ENCODE results near the gene FAM135A.

The FAM135A gene

GRCh38 chr6:70413114-70413991 lies at the start of gene FAM135A:
FAM135A (plus strand) TSS chr6:70413508; CDS start chr6:70428343, 14,835 bp downstream.
- peak; percentile 96 for ATAC-seq
- peak; percentile 97 for DNase-seq

GRCh38 chr6:70363741-70364493 lies 49.4 kb upstream of the FAM135A start:
- DNase-seq (no peak), ATAC-seq (no peak)

GRCh38 chr6:70369332-70369950 lies 43.9 kb upstream of the FAM135A start:
- DNase-seq (peak; percentile 68), ATAC-seq (peak; percentile 77)

DNA sequence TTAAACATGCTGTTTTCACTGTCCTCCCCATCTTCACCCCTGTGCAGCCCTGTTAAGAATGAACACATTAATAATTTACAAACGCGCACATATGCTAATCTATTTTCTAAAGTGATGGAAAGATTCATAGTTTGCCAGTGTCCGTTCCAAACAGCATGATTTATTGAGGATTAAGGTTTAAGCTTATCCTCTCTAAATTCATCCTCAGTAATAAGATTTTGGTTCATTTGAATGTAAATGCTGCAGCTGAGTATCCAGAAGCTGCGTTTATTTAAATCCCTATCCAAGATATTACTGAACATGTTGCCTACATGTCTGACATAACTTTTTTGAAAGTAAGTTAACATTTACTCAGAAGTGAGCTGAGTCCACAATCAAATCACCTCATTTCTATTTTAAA lies 42.8 kb upstream of the FAM135A start:
- DNase-seq = no peak

GRCh38 chr6:70371454-70372105 lies 41.7 kb upstream of the FAM135A start:
- DNase-seq (no peak), ATAC-seq (no peak)

More for the DNA sequence above, 42.8 kb upstream of the FAM135A start:
- no peak for ATAC-seq

GRCh38 chr6:70375166-70375565 lies 38.1 kb upstream of the FAM135A start:
- ATAC-seq (no peak), DNase-seq (no peak)

GRCh38 chr6:70375882-70376281 lies 37.4 kb upstream of the FAM135A start:
- ATAC-seq = no peak
- no peak for DNase-seq

GRCh38 chr6:70376628-70377027 lies 36.7 kb upstream of the FAM135A start:
- ATAC-seq (no peak), DNase-seq (no peak)

GRCh38 chr6:70377372-70377771 lies 35.9 kb upstream of the FAM135A start:
- no peak for DNase-seq
- ATAC-seq = no peak

DNA sequence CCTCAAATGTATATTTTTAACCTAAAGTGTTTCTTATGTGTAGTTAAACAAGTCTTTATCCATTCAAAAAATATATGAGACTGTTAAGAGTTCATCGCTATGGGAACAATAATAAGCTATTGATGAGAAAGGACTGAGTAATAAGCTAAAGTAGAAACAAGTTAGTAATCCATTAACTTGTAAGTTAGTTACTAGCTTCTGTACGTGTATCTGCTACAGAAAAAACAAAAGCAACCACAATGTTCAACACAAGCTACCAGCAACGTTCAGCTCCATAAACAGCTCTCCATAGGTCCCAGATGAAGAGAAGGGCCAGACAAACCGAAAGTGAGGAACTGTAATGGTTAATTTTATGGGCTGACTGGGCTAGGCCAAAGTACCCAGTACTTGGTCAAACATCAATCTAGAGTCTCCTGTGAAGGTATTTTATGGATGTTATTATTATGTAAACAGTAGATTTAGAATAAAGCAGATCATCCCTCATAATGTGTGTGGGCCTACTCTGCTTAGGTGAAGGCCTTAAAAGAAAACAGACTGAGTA lies 33.8 kb upstream of the FAM135A start:
- DNase-seq (no peak), ATAC-seq (no peak)

- DNase-seq (no peak), ATAC-seq (no peak)
These were observed 33.1 kb upstream of the FAM135A start for GRCh38 chr6:70380252-70380651.

DNA sequence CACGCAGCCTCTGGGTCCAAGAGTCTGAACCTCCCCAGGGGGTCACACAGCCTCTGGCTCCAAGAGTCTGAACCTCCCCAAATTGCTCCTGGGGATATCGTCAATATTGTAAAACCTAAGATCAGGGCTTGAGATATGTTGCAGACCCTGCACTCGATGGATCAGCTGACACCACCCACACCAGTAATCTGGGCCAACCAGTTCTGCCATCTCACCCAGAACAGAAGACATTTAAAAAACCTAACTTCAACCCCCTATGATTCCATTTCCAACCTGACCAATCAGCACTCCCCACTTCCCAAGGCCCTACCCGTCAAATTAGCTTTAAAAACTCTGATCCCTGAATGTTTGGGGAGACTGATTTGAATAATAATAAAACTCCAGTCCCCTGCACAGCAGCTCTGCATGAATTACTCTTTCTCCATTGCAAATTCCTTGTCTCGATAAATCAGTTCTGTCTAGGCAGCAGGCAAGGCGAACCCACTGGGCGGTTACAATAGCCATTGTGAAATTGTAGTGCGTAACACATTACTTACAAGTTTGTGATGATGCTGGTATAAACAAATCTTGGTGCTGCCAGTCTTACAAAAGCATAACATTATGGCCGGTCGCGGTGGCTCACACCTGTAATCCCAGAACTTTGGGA lies 32.4 kb upstream of the FAM135A start:
- ATAC-seq (no peak), DNase-seq (no peak)

GRCh38 chr6:70381417-70381782 lies 31.9 kb upstream of the FAM135A start:
- DNase-seq (no peak), ATAC-seq (no peak)

DNA sequence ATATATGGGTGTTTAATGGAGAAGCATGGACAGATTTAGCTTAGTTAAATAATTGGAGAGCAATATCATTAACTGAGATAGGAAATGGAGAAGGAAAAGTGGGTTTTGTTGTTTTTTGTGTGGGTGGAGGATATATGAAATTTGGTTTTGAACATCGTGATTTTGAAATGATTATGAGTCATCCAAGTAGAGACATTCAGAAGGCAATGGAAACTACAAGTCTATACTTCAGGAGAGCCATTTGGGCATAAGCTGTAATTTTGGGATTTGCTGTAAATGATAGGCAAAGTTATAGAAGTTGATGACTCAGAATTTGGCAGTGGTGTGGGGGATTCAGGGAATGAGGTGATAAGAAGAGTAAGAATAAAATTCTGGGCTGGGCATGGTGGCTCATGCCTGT lies 27.4 kb upstream of the FAM135A start:
- no peak for DNase-seq
- no peak for ATAC-seq

DNA sequence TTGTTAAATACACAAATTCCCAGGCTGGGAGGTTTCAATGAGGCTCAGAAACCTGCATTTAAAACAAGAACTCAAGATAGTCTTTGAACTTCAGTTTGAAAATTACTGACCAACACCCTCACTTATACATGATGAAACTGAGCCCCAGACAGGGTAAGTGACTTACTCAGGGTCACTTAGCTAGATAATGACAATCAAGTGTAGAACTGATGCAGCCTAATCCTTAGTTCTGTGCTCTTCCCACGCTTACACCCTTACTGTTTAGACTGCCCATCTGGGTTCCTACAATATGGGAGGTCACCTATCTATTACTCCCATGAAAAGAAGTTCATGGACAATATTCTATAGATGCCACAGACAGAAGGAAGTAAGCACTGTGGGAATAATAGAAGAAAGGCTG lies 24.5 kb upstream of the FAM135A start:
- ATAC-seq (no peak), DNase-seq (no peak)

DNA sequence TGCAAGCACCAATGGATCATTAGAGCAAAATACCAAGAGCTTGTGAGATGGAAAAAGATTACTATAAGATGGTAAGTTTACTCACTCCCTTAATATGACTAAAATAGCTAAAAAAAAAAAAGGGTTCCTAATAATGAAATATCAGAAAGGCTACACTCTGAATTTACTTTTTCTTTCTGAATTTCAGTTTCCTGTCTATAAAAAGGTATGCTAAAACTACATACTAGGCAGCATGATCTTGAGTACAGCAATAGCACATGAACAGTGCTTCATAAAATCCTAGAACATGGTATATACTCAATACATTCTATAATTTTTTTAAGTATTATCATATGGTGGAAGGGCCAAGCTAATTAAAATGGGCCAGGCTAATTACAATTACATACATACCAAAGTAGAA lies 24.0 kb upstream of the FAM135A start:
- DNase-seq (no peak), ATAC-seq (no peak)

DNA sequence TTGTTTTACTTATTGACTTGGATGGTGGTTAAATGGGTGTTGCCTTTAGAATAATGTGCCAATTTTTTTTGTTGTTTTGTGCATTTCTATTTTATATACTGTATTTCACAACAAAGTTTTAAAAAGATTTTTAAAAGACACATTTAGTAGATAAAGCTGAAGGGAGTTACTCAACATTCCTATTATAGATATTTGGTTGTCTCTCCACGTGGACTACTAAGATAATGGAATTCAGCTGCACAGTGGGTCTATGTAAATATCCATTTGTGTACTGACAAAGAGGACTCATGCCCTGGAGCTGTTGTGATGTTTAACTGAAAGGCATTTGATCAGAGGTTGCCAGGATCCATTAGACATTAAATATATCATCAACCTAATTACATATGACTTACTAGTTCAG lies 23.2 kb upstream of the FAM135A start:
- ATAC-seq (no peak), DNase-seq (no peak)

GRCh38 chr6:70391492-70391891 lies 21.8 kb upstream of the FAM135A start:
- ATAC-seq (no peak), DNase-seq (no peak)

- ATAC-seq = no peak
- DNase-seq = no peak
These were observed 18.6 kb upstream of the FAM135A start for GRCh38 chr6:70394518-70395300.

DNA sequence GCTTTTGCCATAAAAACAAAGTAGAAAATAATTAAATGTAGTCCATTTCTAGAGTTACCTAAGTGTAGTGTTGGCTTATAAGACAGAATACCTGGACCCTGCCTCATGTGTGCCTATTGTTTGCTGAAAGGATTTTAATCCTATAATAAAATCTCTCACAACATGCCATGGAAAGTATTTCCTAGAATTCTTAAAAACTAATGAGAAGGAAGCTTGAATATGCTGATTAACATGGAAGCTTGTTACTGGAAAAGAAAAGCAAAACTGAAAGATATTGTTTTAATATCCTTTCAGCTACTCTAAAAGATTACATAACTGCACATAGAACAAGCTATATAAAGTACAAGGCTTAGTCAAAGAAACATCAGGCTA lies 18.0 kb upstream of the FAM135A start:
- ATAC-seq = no peak

DNA sequence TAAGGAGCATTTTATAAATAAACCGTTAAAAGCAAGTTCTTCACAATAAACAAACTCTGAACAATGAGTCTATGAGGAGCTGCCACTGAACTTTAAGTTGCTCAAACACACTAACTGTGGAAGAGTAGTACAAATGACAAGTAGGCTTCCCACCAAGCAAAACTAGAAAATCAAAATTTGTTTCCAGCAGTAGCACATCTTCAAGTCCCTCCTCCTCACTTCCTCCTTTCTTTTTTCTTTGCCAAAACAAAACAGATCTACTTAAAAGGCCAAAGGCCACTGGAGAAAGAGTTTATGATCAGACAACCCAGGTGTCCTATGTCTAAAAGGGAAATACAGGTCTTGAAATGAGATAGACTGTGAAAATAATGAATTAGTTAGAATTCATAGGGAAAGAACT lies 17.1 kb upstream of the FAM135A start:
- no peak for ATAC-seq
- no peak for DNase-seq

More for the DNA sequence above, 18.0 kb upstream of the FAM135A start:
- no peak for DNase-seq
